Sigmoid colon (tissue), 4 donors: ENCODE measurements around the gene TNNC1.

Source experiments
- CTCF ChIP-seq, 4 experiments: fragments of 450-650 bp in 3 of 4; fragments of 200-600 bp in 1 of 4; IDR thresholded peaks; one replicate each; pipeline ENCODE4 v1.5.1; 2016 to 2019; ENCODE audit warnings: antibody characterized with exemption in 4 of 4, mild to moderate bottlenecking in 3 of 4, moderate library complexity in 2 of 4
- EP300 ChIP-seq, 4 donors: sonication (generic); formaldehyde crosslinking; IDR thresholded peaks; one replicate each; pipeline ENCODE4 v1.6.1; 2017; ENCODE audit warnings: antibody characterized with exemption in 4 of 4
- POLR2AphosphoS5 ChIP-seq, 4 donors: sonication (generic); formaldehyde crosslinking; IDR thresholded peaks; one replicate each; pipeline ENCODE4 v1.6.1; 2017; ENCODE audit warnings: antibody characterized with exemption in 4 of 4

- no peak for TF ChIP-seq CTCF (IDR thresholded peaks at IDR 0.05)
- TF ChIP-seq POLR2AphosphoS5 (IDR thresholded peaks at IDR 0.05) = no peak
- no peak for TF ChIP-seq EP300 (IDR thresholded peaks at IDR 0.05)
These were observed 36.4 kb upstream of the TNNC1 start for GRCh38 chr3:52490035-52490938.
